H9 (cell line): ENCODE measurements around the gene RSU1. TPM values are rescaled to one million over a fixed set of nuclear protein-coding genes. Genes with fewer than 3 reads are reported as not detected.

Experiments used
- DNase-seq: peaks from one replicate; pipeline ENCODE4 v3.0.0-alpha.2; 2017
- H2AFZ ChIP-seq: one replicate; pipeline ENCODE4 v1.6.1; 2013; ENCODE audit warnings: mild to moderate bottlenecking, low read length, control low read depth, moderate library complexity
- H2AK5ac ChIP-seq: 2 replicates; pipeline ENCODE4 v1.6.1; 2013; ENCODE audit warnings: low read length, control low read depth, mixed read lengths; ENCODE audit not compliant: insufficient read length
- H2BK120ac ChIP-seq: one replicate; pipeline ENCODE4 v1.6.1; 2013; ENCODE audit warnings: low read depth, mild to moderate bottlenecking, low read length, control low read depth, inconsistent platforms; ENCODE audit not compliant: poor library complexity, severe bottlenecking
- H2BK12ac ChIP-seq: 2 replicates; pipeline ENCODE4 v1.6.1; 2013; ENCODE audit warnings: low read length, control low read depth, mixed read lengths, low read depth; ENCODE audit not compliant: insufficient read length
- H2BK15ac ChIP-seq: 2 replicates; pipeline ENCODE4 v1.6.1; 2013; ENCODE audit warnings: low read depth, low read length, control low read depth
- H2BK20ac ChIP-seq: one replicate; pipeline ENCODE4 v1.6.1; 2013; ENCODE audit warnings: low read depth, mild to moderate bottlenecking, low read length, control low read depth, inconsistent platforms; ENCODE audit not compliant: poor library complexity, severe bottlenecking
- H2BK5ac ChIP-seq: 2 replicates; pipeline ENCODE4 v1.6.1; 2013; ENCODE audit warnings: low read length, control low read depth, mixed read lengths; ENCODE audit not compliant: insufficient read length
- H3K14ac ChIP-seq: 2 replicates; pipeline ENCODE4 v1.6.1; 2013; ENCODE audit warnings: low read length, control low read depth; ENCODE audit not compliant: insufficient read depth
- H3K18ac ChIP-seq: 2 replicates; pipeline ENCODE4 v1.6.1; 2013; ENCODE audit warnings: low read depth, mild to moderate bottlenecking, mixed read lengths, low read length, control low read depth; ENCODE audit not compliant: insufficient read length
- H3K23ac ChIP-seq: 2 replicates; pipeline ENCODE4 v1.6.1; 2013; ENCODE audit warnings: low read length, control low read depth, mixed read lengths, low read depth; ENCODE audit not compliant: insufficient read length
- H3K23me2 ChIP-seq: 2 replicates; pipeline ENCODE4 v1.6.1; 2013; ENCODE audit warnings: low read depth, mild to moderate bottlenecking, mixed read lengths, low read length, control low read depth; ENCODE audit not compliant: insufficient read length, poor library complexity, severe bottlenecking
- H3K27ac ChIP-seq: 2 replicates; pipeline ENCODE4 v1.5.1; 2013; ENCODE audit warnings: low read length, control low read depth, mixed read lengths, low read depth; ENCODE audit not compliant: insufficient read length
- H3K27me3 ChIP-seq: 2 replicates; pipeline ENCODE4 v1.6.1; 2013; ENCODE audit warnings: low read length, control low read depth, inconsistent platforms; ENCODE audit not compliant: insufficient read depth
- H3K4ac ChIP-seq: 2 replicates; pipeline ENCODE4 v1.6.1; 2013; ENCODE audit warnings: low read depth, mild to moderate bottlenecking, control low read depth, inconsistent platforms, low read length, moderate library complexity
- H3K4me1 ChIP-seq: 2 replicates; pipeline ENCODE4 v1.6.1; 2013; ENCODE audit warnings: low read length, control low read depth, inconsistent platforms; ENCODE audit not compliant: insufficient read depth
- H3K4me2 ChIP-seq: 2 replicates; pipeline ENCODE4 v1.6.1; 2013; ENCODE audit warnings: low read length, control low read depth, mixed read lengths; ENCODE audit not compliant: insufficient read length, insufficient read depth
- H3K56ac ChIP-seq: 2 replicates; pipeline ENCODE4 v1.6.1; 2013; ENCODE audit warnings: low read depth, mild to moderate bottlenecking, mixed read lengths, low read length, control low read depth; ENCODE audit not compliant: insufficient read length
- H3K79me1 ChIP-seq: 2 replicates; pipeline ENCODE4 v1.6.1; 2013; ENCODE audit warnings: low read depth, mild to moderate bottlenecking, moderate library complexity, low read length, control low read depth, inconsistent platforms; ENCODE audit not compliant: insufficient read depth, poor library complexity, severe bottlenecking
- H3K79me2 ChIP-seq: 2 replicates; pipeline ENCODE4 v1.6.1; 2013; ENCODE audit warnings: low read length, control low read depth, inconsistent platforms; ENCODE audit not compliant: insufficient read depth
- H3K9ac ChIP-seq: 2 replicates; pipeline ENCODE4 v1.6.1; 2013; ENCODE audit warnings: low read length, control low read depth, mixed read lengths; ENCODE audit not compliant: insufficient read length; ENCODE audit errors: extremely low read depth
- H3K9me3 ChIP-seq: one replicate; pipeline ENCODE4 v1.6.1; 2013; ENCODE audit warnings: low read depth, low read length, inconsistent platforms; ENCODE audit not compliant: control insufficient read depth
- H3T11ph ChIP-seq: one replicate; pipeline ENCODE4 v1.6.1; 2013; ENCODE audit warnings: mild to moderate bottlenecking, low read length, control low read depth, inconsistent platforms
- H4K20me1 ChIP-seq: one replicate; pipeline ENCODE4 v1.6.1; 2013; ENCODE audit not compliant: control insufficient read depth, insufficient read length, insufficient read depth
- H4K5ac ChIP-seq: 2 replicates; pipeline ENCODE4 v1.6.1; 2013; ENCODE audit warnings: low read depth, mild to moderate bottlenecking, mixed read lengths, low read length, control low read depth; ENCODE audit not compliant: insufficient read length
- H4K8ac ChIP-seq: replicated peaks from 2 replicates; pipeline ENCODE4 v1.6.1; 2013; ENCODE audit warnings: low read length, control low read depth, mixed read lengths, low read depth; ENCODE audit not compliant: insufficient read length
- H4K91ac ChIP-seq: 2 replicates; pipeline ENCODE4 v1.6.1; 2013; ENCODE audit warnings: low read depth, mild to moderate bottlenecking, moderate library complexity, mixed read lengths, low read length, control low read depth; ENCODE audit not compliant: insufficient read length
- H3K27ac Mint-ChIP-seq, 3 experiments: 2 replicates in 2 of 3; 3 replicates in 1 of 3; pipeline ENCODE4 v1.8.0; 2020 to 2021; ENCODE audit warnings: mixed read lengths in 3 of 3, mild to moderate bottlenecking in 1 of 3, moderate library complexity in 1 of 3
- H3K27me3 Mint-ChIP-seq: 2 replicates; pipeline ENCODE4 v1.8.0; 2021; ENCODE audit warnings: low read depth, mild to moderate bottlenecking, moderate library complexity, mixed read lengths
- H3K36me3 Mint-ChIP-seq, 3 experiments: 2 replicates in 2 of 3; 3 replicates in 1 of 3; pipeline ENCODE4 v1.8.0; 2020 to 2021; ENCODE audit warnings: low read depth in 3 of 3, mixed read lengths in 3 of 3; ENCODE audit not compliant: insufficient read depth in 1 of 3
- H3K4me1 Mint-ChIP-seq, 2 experiments: 2 replicates each; pipeline ENCODE4 v1.8.0; 2020; ENCODE audit warnings: mixed read lengths in 2 of 2
- H3K4me3 Mint-ChIP-seq, 2 experiments: 2 replicates in 1 of 2; 3 replicates in 1 of 2; pipeline ENCODE4 v1.8.0; 2020 to 2021; ENCODE audit warnings: mild to moderate bottlenecking in 2 of 2, mixed read lengths in 2 of 2, moderate library complexity in 1 of 2
- H3K9me3 Mint-ChIP-seq, 2 experiments: 2 replicates in 1 of 2; 3 replicates in 1 of 2; pipeline ENCODE4 v1.8.0; 2020; ENCODE audit warnings: mild to moderate bottlenecking in 2 of 2, mixed read lengths in 2 of 2, moderate library complexity in 1 of 2
- CTCF ChIP-seq: fragments of 200-600 bp; sonication (generic); conservative IDR thresholded peaks from 3 replicates; pipeline ENCODE4 v1.8.0; 2021; ENCODE audit warnings: antibody characterized with exemption, mild to moderate bottlenecking
- WGBS: extraction: QIAGEN DNeasy Blood & Tissue Kit; methylation state at CpG from one replicate; pipeline ENCODE4 v1.1.7; 2013; ENCODE audit warnings: missing lambda C conversion rate, low lambda C conversion rate, mixed read lengths; ENCODE audit not compliant: insufficient read length; ENCODE audit errors: extremely low coverage; 5-methylcytosine and 5-hydroxymethylcytosine counted together
- total RNA-seq: library from RNA; stranded (reverse); gene quantifications from 2 replicates; pipeline ENCODE4 v1.2.1, GENCODE V29; 2021

RSU1 gene
- total RNA-seq, 1 experiment from 2014 or later: 59.4 TPM

GRCh38 chr10:16699435-16700057 is 117.7 kb downstream of the RSU1 start:
- H4K5ac ChIP-seq: no peak overlapping the region
- no peaks in the 10 kb centered on the region for H3K4me1 Mint-ChIP-seq
- H3K27me3 Mint-ChIP-seq: no peaks in the 10 kb centered on the region
- H4K20me1 ChIP-seq: no peaks in the 10 kb centered on the region
- H3K79me1 ChIP-seq: no peaks in the 10 kb centered on the region
- no peaks in the 10 kb centered on the region for H3K27me3 ChIP-seq
- H3K18ac ChIP-seq: no peak overlapping the region
- H2BK15ac ChIP-seq: no peak overlapping the region
- no peak overlapping the region for H3K56ac ChIP-seq
- H2AFZ ChIP-seq: no peak overlapping the region
- no peak overlapping the region for H4K8ac ChIP-seq
- no peak overlapping the region for H2BK20ac ChIP-seq
- H3K27ac Mint-ChIP-seq: no peak overlapping the region
- H3K23ac ChIP-seq: no peak overlapping the region
- no CpG with 5 or more reads among the region's 17 CpGs for WGBS
- no peak overlapping the region for H3K27ac ChIP-seq
- H3K9ac ChIP-seq: no peak overlapping the region
- H4K91ac ChIP-seq: no peak overlapping the region
- no peak overlapping the region for H2BK12ac ChIP-seq
- H3K4ac ChIP-seq: no peak overlapping the region
- peaks cover 4 to 9% (median 6%) of the 10 kb centered on the region in 3 experiments; a peak in 4 of 7 replicates for H3K36me3 Mint-ChIP-seq
- no peaks in the 10 kb centered on the region for H3K79me2 ChIP-seq
- H3K14ac ChIP-seq: no peak overlapping the region
- H2AK5ac ChIP-seq: no peak overlapping the region
- H3T11ph ChIP-seq: no peak overlapping the region
- H3K23me2 ChIP-seq: no peaks in the 10 kb centered on the region
- H2BK120ac ChIP-seq: no peak overlapping the region
- no peak overlapping the region for H3K4me3 Mint-ChIP-seq
- peaks cover 5 to 15% of the 10 kb centered on the region in 2 experiments; a peak in 4 of 5 replicates for H3K9me3 Mint-ChIP-seq
- DNase-seq: no peak
- TF ChIP-seq CTCF: no peak
- H2BK5ac ChIP-seq: no peak overlapping the region
- H3K4me1 ChIP-seq: no peaks in the 10 kb centered on the region
- H3K4me2 ChIP-seq: no peak overlapping the region
- no peaks in the 10 kb centered on the region for H3K9me3 ChIP-seq
